ENCODE measurements around the gene CCNJL. TPM values are rescaled to one million over a fixed set of nuclear protein-coding genes. Genes with fewer than 3 reads are reported as not detected.

Gene CCNJL
- total RNA-seq = under 1 TPM; 0.26 to 0.66 TPM

- WGBS, 2 donors = 1 to 2% methylated on average over 28 to 71 of the region's 84 CpGs
- no peaks in the 10 kb centered on the region for H3K9me3 ChIP-seq
- ATAC-seq (peak; percentile 69), DNase-seq (peak in 3 of 4 donors; percentile 16 to 41 (median 27))
- no peaks in the 10 kb centered on the region for H3K27me3 ChIP-seq
- TF ChIP-seq CTCF (IDR thresholded peaks at IDR 0.05) (no peak), POLR2A (IDR thresholded peaks at IDR 0.05) (no peak)
- H3K36me3 ChIP-seq (replicated peaks in 1 of 2; ENCODE audit: insufficient read depth in 1 of 2, low read depth in 2 of 2) = no peaks in the 10 kb centered on the region
- H3K27ac ChIP-seq = no peak within 1 kb of the TSS
- peaks cover 17% of the 10 kb centered on the region for H3K4me1 ChIP-seq
- intact Hi-C loops (cut with DNase I) = no loop called here
- no peak within 1 kb of the TSS for H3K4me3 ChIP-seq
These were observed at the start of gene CCNJL for GRCh38 chr5:160312134-160312959. CCNJL (minus strand) TSS chr5:160312564; CDS start chr5:160311923, 641 bp downstream.

GRCh38 chr5:160361624-160362228 is 49.4 kb upstream of the CCNJL start:
- Histone ChIP-seq H3K27me3 (no peaks in the 10 kb centered on the region), H3K36me3 (replicated peaks in 1 of 2; ENCODE audit: insufficient read depth in 1 of 2, low read depth in 2 of 2) (no peaks in the 10 kb centered on the region), H3K4me1 (no peaks in the 10 kb centered on the region), H3K9me3 (no peaks in the 10 kb centered on the region), H3K27ac (no peak overlapping the region), H3K4me3 (no peak overlapping the region)
- TF ChIP-seq POLR2A (IDR thresholded peaks at IDR 0.05) (no peak), CTCF (IDR thresholded peaks at IDR 0.05) (no peak)
- 62 to 69% methylated on average over 9 of the region's 9 CpGs for WGBS, 2 donors
- ATAC-seq = no peak
- no peak for DNase-seq
- intact Hi-C loops (cut with DNase I) = no loop called here

GRCh38 chr5:160360310-160360709 is 47.9 kb upstream of the CCNJL start:
- 66 to 69% methylated on average over 3 of the region's 3 CpGs for WGBS, 2 donors
- ATAC-seq = no peak
- DNase-seq = no peak
- H3K36me3 ChIP-seq (replicated peaks in 1 of 2; ENCODE audit: insufficient read depth in 1 of 2, low read depth in 2 of 2) = no peaks in the 10 kb centered on the region
- H3K4me3 ChIP-seq = no peak overlapping the region
- H3K27ac ChIP-seq = no peak overlapping the region
- H3K9me3 ChIP-seq = no peaks in the 10 kb centered on the region
- no peaks in the 10 kb centered on the region for H3K4me1 ChIP-seq
- no peaks in the 10 kb centered on the region for H3K27me3 ChIP-seq
- intact Hi-C loops (cut with DNase I) = no loop called here
- TF ChIP-seq CTCF (IDR thresholded peaks at IDR 0.05) = no peak
- TF ChIP-seq POLR2A (IDR thresholded peaks at IDR 0.05) = no peak

- Histone ChIP-seq H3K4me1 (no peaks in the 10 kb centered on the region), H3K27me3 (no peaks in the 10 kb centered on the region), H3K27ac (no peak overlapping the region), H3K4me3 (no peak overlapping the region), H3K9me3 (no peaks in the 10 kb centered on the region), H3K36me3 (replicated peaks in 1 of 2; ENCODE audit: insufficient read depth in 1 of 2, low read depth in 2 of 2) (no peaks in the 10 kb centered on the region)
- ATAC-seq = no peak
- TF ChIP-seq CTCF (IDR thresholded peaks at IDR 0.05) = no peak
- TF ChIP-seq POLR2A (IDR thresholded peaks at IDR 0.05) = no peak
- intact Hi-C loops (cut with DNase I) = no loop called here
- 81 to 93% methylated on average over 4 of the region's 4 CpGs for WGBS, 2 donors
- DNase-seq = no peak
These were observed 47.5 kb upstream of the CCNJL start for GRCh38 chr5:160359816-160360215.

All from body of pancreas (tissue), 4 donors.